NT2/D1 (cell line): ENCODE measurements around the gene TMEM11.

Experiments
- YY1 ChIP-seq: IDR thresholded peaks from 2 replicates; pipeline ENCODE4 v1.6.1; 2011; ENCODE audit not compliant: insufficient read length, insufficient read depth
- ZNF274 ChIP-seq: IDR thresholded peaks from 2 replicates; pipeline ENCODE4 v1.6.1; 2011; ENCODE audit warnings: mild to moderate bottlenecking, low read depth, low read length

GRCh38 chr17:21213638-21214014 lies 335 bp downstream of the TMEM11 start:
- no peak for TF ChIP-seq YY1
- TF ChIP-seq ZNF274, result no peak
